ENCODE data around the gene NUB1.

The NUB1 gene

GRCh38 chr7:151322906-151323305, 18.7 kb upstream of the NUB1 start:
- no peak for TF ChIP-seq POLR2A (IDR thresholded peaks at IDR 0.05; ENCODE audit: low read length)
- TF ChIP-seq GATA1 (IDR thresholded peaks at IDR 0.05; ENCODE audit: low read depth, low read length): no peak
- DNase-seq: no peak

DNA sequence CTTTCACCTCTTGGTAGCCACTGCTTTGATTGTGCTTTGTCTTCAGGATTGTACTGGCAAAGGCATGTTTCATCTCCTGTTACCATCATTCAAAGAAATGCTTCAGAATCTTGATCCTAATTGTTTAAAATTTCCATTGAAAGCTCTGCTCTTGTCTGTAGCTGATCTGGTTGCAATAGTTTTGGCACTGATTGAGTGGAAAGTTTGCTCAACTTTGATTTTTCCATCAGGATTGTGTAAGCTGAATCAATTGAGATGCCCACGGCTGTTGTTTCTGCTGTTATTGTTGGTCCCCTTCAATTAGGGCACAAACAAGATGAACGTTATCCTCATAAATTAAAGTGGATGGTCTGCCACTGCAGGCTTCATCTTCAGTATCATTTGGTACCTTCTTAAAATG, 14.6 kb upstream of the NUB1 start:
- no peak for DNase-seq
- TF ChIP-seq POLR2A (IDR thresholded peaks at IDR 0.05; ENCODE audit: low read length): no peak

DNA sequence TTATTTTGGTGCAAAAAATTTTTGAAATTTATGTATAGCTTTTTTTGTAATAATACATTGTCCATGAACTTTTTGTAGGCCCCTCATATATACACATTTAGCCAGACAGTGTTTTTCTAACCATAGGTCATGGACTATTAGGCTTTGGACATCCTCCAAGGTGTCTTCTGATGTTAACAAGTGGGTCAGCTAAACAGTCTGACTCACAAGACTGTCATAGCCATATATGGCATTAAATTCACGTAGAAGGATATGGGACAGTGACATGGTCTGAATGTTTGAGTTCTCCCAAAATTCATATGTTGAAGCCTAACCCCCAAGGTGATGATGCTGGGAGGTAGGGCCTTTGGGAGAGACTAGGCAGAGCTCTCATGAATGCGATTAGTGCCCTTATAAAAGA, 14.0 kb upstream of the NUB1 start:
- no peak for TF ChIP-seq GATA1 (IDR thresholded peaks at IDR 0.05; ENCODE audit: low read depth, low read length)
- TF ChIP-seq POLR2A (IDR thresholded peaks at IDR 0.05; ENCODE audit: low read length): no peak
- no peak for DNase-seq

DNA sequence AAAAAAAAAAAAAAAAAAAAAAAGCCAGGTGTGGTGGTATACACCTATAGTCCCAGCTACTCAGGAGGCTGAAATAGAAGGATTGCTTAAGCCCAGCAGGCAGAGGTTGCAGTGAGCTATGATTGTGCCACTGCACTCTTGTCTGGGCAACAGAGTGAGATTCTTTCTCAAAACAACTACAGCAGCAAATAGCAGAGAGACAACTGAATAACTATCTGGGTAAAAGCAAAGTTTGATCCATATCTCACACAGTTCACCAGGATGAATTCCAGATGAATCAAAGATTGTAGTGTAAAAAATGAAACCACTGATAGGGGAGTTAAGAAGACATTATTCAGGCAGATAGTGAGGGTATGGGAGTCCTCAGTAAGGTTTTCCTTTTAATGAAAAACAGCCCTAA, 11.4 kb upstream of the NUB1 start:
- TF ChIP-seq POLR2A (IDR thresholded peaks at IDR 0.05; ENCODE audit: low read length) (no peak), GATA1 (IDR thresholded peaks at IDR 0.05; ENCODE audit: low read depth, low read length) (no peak)
- DNase-seq: no peak

GRCh38 chr7:151330661-151331060, 11.0 kb upstream of the NUB1 start:
- no peak for TF ChIP-seq POLR2A (IDR thresholded peaks at IDR 0.05; ENCODE audit: low read length)
- no peak for TF ChIP-seq GATA1 (IDR thresholded peaks at IDR 0.05; ENCODE audit: low read depth, low read length)
- DNase-seq: no peak

GRCh38 chr7:151334628-151335027, 7.0 kb upstream of the NUB1 start:
- TF ChIP-seq POLR2A (IDR thresholded peaks at IDR 0.05; ENCODE audit: low read length): no peak
- TF ChIP-seq GATA1 (IDR thresholded peaks at IDR 0.05; ENCODE audit: low read depth, low read length): no peak
- DNase-seq: no peak

DNA sequence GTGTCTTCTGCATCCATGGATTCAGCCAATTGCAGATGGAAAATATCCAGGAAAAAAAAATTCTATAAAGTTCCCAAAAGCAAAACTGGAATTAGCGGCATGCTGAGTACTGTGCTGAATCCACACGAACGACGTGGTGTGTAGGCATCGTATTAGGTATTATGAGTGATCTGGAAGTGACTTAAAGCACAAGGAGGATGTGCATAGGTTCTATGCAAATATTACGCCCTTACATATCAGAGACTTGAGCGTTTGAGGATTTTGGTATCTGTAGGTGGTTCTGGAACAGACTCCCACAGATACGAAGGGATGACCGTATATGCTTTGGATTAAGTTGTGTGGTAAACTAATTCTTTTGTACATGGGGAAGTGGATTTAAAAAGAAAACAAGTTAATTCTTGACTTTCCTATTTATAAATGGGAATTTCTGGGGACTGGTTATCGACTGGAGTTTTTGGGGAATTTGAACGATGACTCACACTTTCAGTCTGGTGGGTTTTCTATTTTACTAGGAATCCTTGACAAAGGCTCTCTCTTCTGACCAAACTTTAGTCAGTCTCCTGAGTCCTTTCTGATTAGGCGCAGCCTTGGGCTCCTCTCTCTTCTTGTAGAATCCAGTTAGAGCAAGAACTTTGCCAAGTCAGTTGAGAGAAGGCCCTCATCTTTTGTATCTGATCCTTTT, 5.4 kb upstream of the NUB1 start:
- TF ChIP-seq POLR2A (IDR thresholded peaks at IDR 0.05; ENCODE audit: low read length) (no peak), GATA1 (IDR thresholded peaks at IDR 0.05; ENCODE audit: low read depth, low read length) (no peak)
- no peak for DNase-seq

GRCh38 chr7:151337346-151337745, 4.3 kb upstream of the NUB1 start:
- no peak for DNase-seq
- TF ChIP-seq POLR2A (IDR thresholded peaks at IDR 0.05; ENCODE audit: low read length) (no peak), GATA1 (IDR thresholded peaks at IDR 0.05; ENCODE audit: low read depth, low read length) (no peak)

GRCh38 chr7:151338809-151339208, 2.8 kb upstream of the NUB1 start:
- TF ChIP-seq POLR2A (IDR thresholded peaks at IDR 0.05; ENCODE audit: low read length): no peak
- TF ChIP-seq GATA1 (IDR thresholded peaks at IDR 0.05; ENCODE audit: low read depth, low read length): no peak
- DNase-seq: no peak

GRCh38 chr7:151339651-151340382, 1.8 kb upstream of the NUB1 start:
- DNase-seq: no peak

GRCh38 chr7:151340794-151341356, 737 bp upstream of the NUB1 start:
- TF ChIP-seq GATA1 (IDR thresholded peaks at IDR 0.05; ENCODE audit: low read depth, low read length): no peak
- TF ChIP-seq POLR2A (IDR thresholded peaks at IDR 0.05; ENCODE audit: low read length): no peak
- no peak for DNase-seq

More at GRCh38 chr7:151339651-151340382, 1.8 kb upstream of the NUB1 start:
- TF ChIP-seq GATA1 (IDR thresholded peaks at IDR 0.05; ENCODE audit: low read depth, low read length) (no peak), POLR2A (IDR thresholded peaks at IDR 0.05; ENCODE audit: low read length) (no peak)

GRCh38 chr7:151342102-151342646, 562 bp downstream of the NUB1 start:
- no peak for TF ChIP-seq GATA1 (IDR thresholded peaks at IDR 0.05; ENCODE audit: low read depth, low read length)
- no peak for TF ChIP-seq POLR2A (IDR thresholded peaks at IDR 0.05; ENCODE audit: low read length)
- peak; percentile 24 to 63 for DNase-seq

DNA sequence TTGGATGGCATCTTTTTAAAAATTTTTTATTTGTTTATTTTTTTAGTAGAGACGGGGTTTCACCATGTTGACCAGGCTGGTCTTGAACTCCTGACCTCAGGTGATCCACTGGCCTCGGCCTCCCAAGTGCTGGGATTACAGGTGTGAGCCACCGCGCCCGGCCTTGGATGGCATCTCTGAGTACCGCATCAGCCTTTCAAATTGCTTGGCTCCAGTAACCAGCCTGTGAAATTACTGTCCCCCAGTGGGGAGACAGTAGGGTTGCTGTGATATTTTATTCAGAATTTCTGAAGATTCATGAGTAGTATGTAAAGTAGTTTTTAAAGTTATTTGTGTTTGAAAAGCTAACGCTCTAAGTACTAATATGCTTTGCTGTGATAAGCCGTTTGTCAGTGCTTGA, 1.2 kb downstream of the NUB1 start:
- no peak for TF ChIP-seq GATA1 (IDR thresholded peaks at IDR 0.05; ENCODE audit: low read depth, low read length)
- TF ChIP-seq POLR2A (IDR thresholded peaks at IDR 0.05; ENCODE audit: low read length): no peak
- DNase-seq: no peak

- no peak for DNase-seq
- TF ChIP-seq POLR2A (IDR thresholded peaks at IDR 0.05; ENCODE audit: low read length): no peak
- TF ChIP-seq GATA1 (IDR thresholded peaks at IDR 0.05; ENCODE audit: low read depth, low read length): no peak
Measured at GRCh38 chr7:151343516-151343915, 1.9 kb downstream of the NUB1 start.
